Endothelial cell of umbilical vein (primary cell): ENCODE data around the gene IQSEC2. TPM values are rescaled to one million over a fixed set of nuclear protein-coding genes. Genes with fewer than 3 reads are reported as not detected.
A peak's percentile ranks its signal among the peaks of the same experiment; 100 is the strongest.

Source experiments
- BruUV-seq: library from RNA; stranded (reverse); fragments of 400-500 nt; replicated peaks from 2 replicates; lab custom pipeline; 2021; lab: Mats Ljungman, UMichigan
- CTCF ChIA-PET: fragments of 300-600, 350-600 bp; sonication (Branson Sonifier 250); formaldehyde crosslinking; loops from one replicate; lab custom pipeline; 2021; ENCODE audit warnings: antibody characterized with exemption, inconsistent platforms; lab: Charles Lee
- POLR2A ChIA-PET: fragments of 300-600, 350-600 bp; sonication (Branson Sonifier 250); formaldehyde crosslinking; loops from one replicate; lab custom pipeline; 2021; ENCODE audit warnings: antibody characterized with exemption, inconsistent platforms; lab: Charles Lee
- DNase-seq: peaks from one replicate; pipeline ENCODE4 v3.0.0-alpha.2; 2011; ENCODE audit warnings: low read depth, low spot score
- FAIRE-seq: peaks from 2 replicates; lab custom pipeline; 2011; peaks lifted over from hg19 to GRCh38; lab: Jason Lieb, UNC
- H2AFZ ChIP-seq: 2 replicates; pipeline ENCODE4 v1.6.0; 2012; ENCODE audit warnings: low read depth, low read length, control low read depth, inconsistent platforms
- H3K27ac ChIP-seq: 2 replicates; pipeline ENCODE4 v1.5.1; 2011; ENCODE audit warnings: low read depth, mild to moderate bottlenecking, control low read depth, low read length, moderate library complexity; ENCODE audit not compliant: insufficient read depth
- H3K27me3 ChIP-seq, 2 experiments: 2 replicates each; pipeline versions ENCODE4 v1.6.0 to v1.6.1; 2011; ENCODE audit warnings: low read length in 2 of 2, mixed read lengths in 1 of 2; ENCODE audit not compliant: control insufficient read depth in 2 of 2, insufficient read depth in 2 of 2
- H3K36me3 ChIP-seq, 2 experiments: 2 replicates in 1 of 2; 3 replicates in 1 of 2; pipeline ENCODE4 v1.5.1; 2011; ENCODE audit warnings: low read length in 2 of 2, mild to moderate bottlenecking in 1 of 2, moderate library complexity in 1 of 2; ENCODE audit not compliant: control insufficient read depth in 2 of 2, insufficient read depth in 2 of 2; ENCODE audit errors: extremely low read depth in 1 of 2
- H3K4me1 ChIP-seq: 3 replicates; pipeline ENCODE4 v1.5.1; 2011; ENCODE audit warnings: mild to moderate bottlenecking, low read length; ENCODE audit not compliant: control insufficient read depth, insufficient read depth; ENCODE audit errors: extremely low read depth
- H3K4me2 ChIP-seq: 2 replicates; pipeline ENCODE4 v1.6.1; 2011; ENCODE audit warnings: low read length, control low read depth, mixed read lengths; ENCODE audit not compliant: insufficient read depth
- H3K4me3 ChIP-seq, 3 experiments: fragments of 200-600 bp in 1 of 3; sonication (generic), shearing (Covaris generic) in 1 of 3; replicated peaks in 1 of 3; 2 replicates each; pipeline ENCODE4 v1.5.1; 2011 to 2016; ENCODE audit warnings: control low read depth in 3 of 3, low read length in 3 of 3, mild to moderate bottlenecking in 2 of 3, inconsistent platforms in 1 of 3, low read depth in 1 of 3, moderate library complexity in 1 of 3; ENCODE audit not compliant: insufficient read depth in 1 of 3
- H3K79me2 ChIP-seq: 2 replicates; pipeline ENCODE4 v1.6.0; 2012; ENCODE audit warnings: low read length, inconsistent platforms; ENCODE audit not compliant: control insufficient read depth, insufficient read depth
- H3K9ac ChIP-seq: replicated peaks from 2 replicates; pipeline ENCODE3; 2011; ENCODE audit warnings: low read length, control low read depth; ENCODE audit not compliant: insufficient read depth; ENCODE audit errors: extremely low read depth
- H3K9me1 ChIP-seq: replicated peaks from 3 replicates; pipeline ENCODE4 v1.6.0; 2011; ENCODE audit warnings: mild to moderate bottlenecking, low read length; ENCODE audit not compliant: control insufficient read depth, insufficient read depth; ENCODE audit errors: extremely low read depth
- H3K9me3 ChIP-seq: replicated peaks from 2 replicates; pipeline ENCODE4 v1.5.1; 2012; ENCODE audit warnings: low read length, inconsistent platforms; ENCODE audit not compliant: control insufficient read depth, insufficient read depth
- H4K20me1 ChIP-seq: replicated peaks from 2 replicates; pipeline ENCODE3; 2011; ENCODE audit warnings: mild to moderate bottlenecking, low read length; ENCODE audit not compliant: control insufficient read depth, insufficient read depth; ENCODE audit errors: extremely low read depth
- CTCF ChIP-seq, 2 donors: IDR thresholded peaks; 1 replicate in 1 of 2; 2 replicates in 1 of 2; pipeline ENCODE4 v1.5.1; 2011; ENCODE audit warnings: low read length in 2 of 2, mild to moderate bottlenecking in 2 of 2, moderate library complexity in 2 of 2, control low read depth in 1 of 2, inconsistent platforms in 1 of 2, low read depth in 1 of 2; ENCODE audit not compliant: insufficient read depth in 1 of 2; ENCODE audit errors: extremely low read depth in 1 of 2
- EZH2 ChIP-seq: IDR thresholded peaks from 2 replicates; pipeline ENCODE4 v1.6.1; 2012; ENCODE audit warnings: borderline replicate concordance, low read depth, mild to moderate bottlenecking, moderate library complexity, low read length, inconsistent platforms; ENCODE audit not compliant: severe bottlenecking
- FOS ChIP-seq: IDR thresholded peaks from 2 replicates; pipeline ENCODE4 v1.6.1; 2011; ENCODE audit warnings: mild to moderate bottlenecking, low read length, moderate library complexity, borderline replicate concordance; ENCODE audit not compliant: insufficient read depth
- GATA2 ChIP-seq: IDR thresholded peaks from 2 replicates; pipeline ENCODE4 v1.7.0; 2011; ENCODE audit warnings: low read depth, mild to moderate bottlenecking, moderate library complexity, mixed read lengths, low read length; ENCODE audit not compliant: insufficient read length, insufficient read depth
- JUN ChIP-seq: IDR thresholded peaks from 2 replicates; pipeline ENCODE4 v1.6.1; 2011; ENCODE audit warnings: borderline replicate concordance, low read depth; ENCODE audit not compliant: insufficient read length, insufficient read depth
- MAX ChIP-seq: IDR thresholded peaks from 2 replicates; pipeline ENCODE4 v1.6.1; 2011; ENCODE audit not compliant: insufficient read depth, insufficient read length
- MYC ChIP-seq: IDR thresholded peaks from one replicate; pipeline ENCODE4 v1.6.1; 2011; ENCODE audit warnings: mild to moderate bottlenecking, low read depth, low read length
- POLR2A ChIP-seq: IDR thresholded peaks from 2 replicates; pipeline ENCODE4 v1.6.1; 2012; ENCODE audit warnings: low read depth, mild to moderate bottlenecking, control low read depth, low read length
- POLR2AphosphoS5 ChIP-seq: IDR thresholded peaks from 2 replicates; pipeline ENCODE4 v1.6.1; 2012; ENCODE audit warnings: low read depth, mild to moderate bottlenecking, control low read depth, low read length, moderate library complexity; ENCODE audit not compliant: insufficient read depth
- dilution Hi-C: fragments of 300-500 bp; cut with MboI; formaldehyde crosslinking; loops from one replicate; pipeline ENCODE4 v1.15.0; 2019; ENCODE audit warnings: low sequenced_read_pairs; ENCODE audit not compliant: extremely low pct_ligation_motif_present
- intact Hi-C: fragments of 100-400 bp; cut with micrococcal nuclease; formaldehyde crosslinking; loops from one replicate; pipeline ENCODE4 v1.10.0; 2022
- polyA plus RNA-seq, 4 experiments: library from polyadenylated mRNA; depleted of rRNA in 3 of 4; stranded (reverse) in 3 of 4; unstranded in 1 of 4; fragments of >200 nt; gene quantifications; 2 replicates each; pipeline versions ENCODE4 v1.2.1 to v1.2.3, GENCODE V29; 2011 to 2012; ENCODE audit warnings: missing spikeins in 1 of 4
- total RNA-seq: library from RNA; stranded (reverse); gene quantifications from 2 replicates; pipeline ENCODE4 v1.2.3, GENCODE V29; 2021

IQSEC2 gene
- total and polyA plus RNA-seq, 2 donors (not counting 3 experiments of a cell fraction or from before 2014, with no cell fraction given) = 5.4 to 9.9 TPM

DNA sequence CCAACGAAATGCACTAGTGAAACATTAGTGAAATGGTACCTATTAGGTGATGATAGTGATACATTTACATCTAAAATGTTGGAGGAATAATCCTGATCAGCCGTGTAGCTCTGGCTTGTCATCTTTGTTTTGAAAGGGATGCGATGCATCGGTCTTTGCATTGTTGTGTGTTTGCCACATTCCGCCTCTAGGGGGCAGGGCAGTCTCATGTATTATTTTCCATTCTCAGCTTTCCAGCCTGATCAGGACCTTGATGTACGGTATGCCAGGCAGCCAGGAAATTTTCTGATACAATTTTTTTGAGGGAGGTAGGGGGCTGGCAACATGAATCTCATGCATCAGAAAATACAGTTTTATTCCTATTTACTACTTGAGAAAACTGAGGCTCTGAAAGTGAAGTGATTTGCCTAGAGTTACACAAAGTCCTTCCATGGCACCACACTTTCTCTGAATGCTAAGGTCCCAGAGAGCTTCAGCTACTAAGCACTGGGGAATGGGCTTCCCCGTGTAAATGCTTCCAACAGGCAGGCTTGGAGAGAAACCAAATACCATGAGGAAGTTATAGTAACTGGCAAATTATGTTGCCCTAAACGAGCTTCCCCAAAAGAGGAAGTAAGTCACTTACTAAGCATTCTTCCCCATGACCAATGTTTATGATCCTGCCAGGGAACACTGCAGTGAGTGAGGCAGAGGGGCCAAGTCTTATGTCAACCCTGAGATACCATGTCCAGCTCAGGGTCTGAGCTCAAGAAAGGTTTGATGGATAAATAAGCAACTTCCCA, 31.8 kb upstream of the IQSEC2 start:
- H3K4me2 ChIP-seq = peak overlapping the region; percentile 64
- intact Hi-C loops = loop anchor here (1.0 to 5.0 kb wide), 3 partner anchors 133 to 519 kb away; no protein-coding TSS in a partner anchor
- H3K36me3 ChIP-seq = no peaks in the 10 kb centered on the region
- dilution Hi-C loops = no loop called here
- peaks cover 0 to 4% of the 10 kb centered on the region in 2 experiments for H3K27me3 ChIP-seq
- H3K9ac ChIP-seq = peak overlapping the region; percentile 9
- CTCF ChIA-PET = interaction anchor here (0.6 to 9.3 kb wide), 30 partner anchors 9 to 242 kb away, joined by 3 to 208 read pairs (median 5); partner anchors contain the start of genes RIBC1 and SMC1A
- H4K20me1 ChIP-seq = no peaks in the 10 kb centered on the region
- H3K4me1 ChIP-seq = peaks cover 9% of the 10 kb centered on the region
- peak overlapping the region in 1 of 3 experiments; percentile 36 for H3K4me3 ChIP-seq
- POLR2A ChIA-PET = no interaction called here
- DNase-seq = peak; percentile 56
- H3K79me2 ChIP-seq = no peaks in the 10 kb centered on the region
- H3K27ac ChIP-seq = peak overlapping the region; percentile 48
- peak; percentile 89 for FAIRE-seq
- no peaks in the 10 kb centered on the region for H3K9me1 ChIP-seq
- no peak for TF ChIP-seq POLR2A
- TF ChIP-seq CTCF (IDR thresholded peaks at IDR 0.05; ENCODE audit: extremely low read depth in 1 of 2, insufficient read depth in 1 of 2, low read depth in 1 of 2, low read length in 2 of 2) = peak; percentile 52 to 57
- no peak for TF ChIP-seq MYC
- TF ChIP-seq JUN = no peak
- no peak for TF ChIP-seq MAX
- TF ChIP-seq EZH2 = no peak
- no peak for TF ChIP-seq FOS
- TF ChIP-seq POLR2AphosphoS5 = no peak
- TF ChIP-seq GATA2 = no peak
- H3K9me3 ChIP-seq = no peaks in the 10 kb centered on the region
- BruUV-seq = no TSS peak
- no peak overlapping the region for H2AFZ ChIP-seq
